ENCODE results near the gene PDK2.
A peak's percentile ranks its signal among the peaks of the same experiment; 100 is the strongest.

The PDK2 gene

GRCh38 chr17:50048988-50049387 lies 46.2 kb upstream of the PDK2 start:
- H3K4me3 ChIP-seq (ENCODE audit: control insufficient read depth, low read depth, low read length): no peak overlapping the region
- TF ChIP-seq, protein P1, sequence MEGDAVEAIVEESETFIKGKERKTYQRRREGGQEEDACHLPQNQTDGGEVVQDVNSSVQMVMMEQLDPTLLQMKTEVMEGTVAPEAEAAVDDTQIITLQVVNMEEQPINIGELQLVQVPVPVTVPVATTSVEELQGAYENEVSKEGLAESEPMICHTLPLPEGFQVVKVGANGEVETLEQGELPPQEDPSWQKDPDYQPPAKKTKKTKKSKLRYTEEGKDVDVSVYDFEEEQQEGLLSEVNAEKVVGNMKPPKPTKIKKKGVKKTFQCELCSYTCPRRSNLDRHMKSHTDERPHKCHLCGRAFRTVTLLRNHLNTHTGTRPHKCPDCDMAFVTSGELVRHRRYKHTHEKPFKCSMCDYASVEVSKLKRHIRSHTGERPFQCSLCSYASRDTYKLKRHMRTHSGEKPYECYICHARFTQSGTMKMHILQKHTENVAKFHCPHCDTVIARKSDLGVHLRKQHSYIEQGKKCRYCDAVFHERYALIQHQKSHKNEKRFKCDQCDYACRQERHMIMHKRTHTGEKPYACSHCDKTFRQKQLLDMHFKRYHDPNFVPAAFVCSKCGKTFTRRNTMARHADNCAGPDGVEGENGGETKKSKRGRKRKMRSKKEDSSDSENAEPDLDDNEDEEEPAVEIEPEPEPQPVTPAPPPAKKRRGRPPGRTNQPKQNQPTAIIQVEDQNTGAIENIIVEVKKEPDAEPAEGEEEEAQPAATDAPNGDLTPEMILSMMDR (conservative IDR thresholded peaks at IDR 0.05; ENCODE audit: control insufficient read depth, insufficient read depth, low read depth, low read length): no peak
- DNase-seq (ENCODE audit: low read depth): no peak

GRCh38 chr17:50049636-50050035 lies 45.5 kb upstream of the PDK2 start:
- DNase-seq (ENCODE audit: low read depth): peak; percentile 33
- no peak overlapping the region for H3K4me3 ChIP-seq (ENCODE audit: control insufficient read depth, low read depth, low read length)
- TF ChIP-seq, protein P1 (conservative IDR thresholded peaks at IDR 0.05; ENCODE audit: control insufficient read depth, insufficient read depth, low read depth, low read length): no peak

DNA sequence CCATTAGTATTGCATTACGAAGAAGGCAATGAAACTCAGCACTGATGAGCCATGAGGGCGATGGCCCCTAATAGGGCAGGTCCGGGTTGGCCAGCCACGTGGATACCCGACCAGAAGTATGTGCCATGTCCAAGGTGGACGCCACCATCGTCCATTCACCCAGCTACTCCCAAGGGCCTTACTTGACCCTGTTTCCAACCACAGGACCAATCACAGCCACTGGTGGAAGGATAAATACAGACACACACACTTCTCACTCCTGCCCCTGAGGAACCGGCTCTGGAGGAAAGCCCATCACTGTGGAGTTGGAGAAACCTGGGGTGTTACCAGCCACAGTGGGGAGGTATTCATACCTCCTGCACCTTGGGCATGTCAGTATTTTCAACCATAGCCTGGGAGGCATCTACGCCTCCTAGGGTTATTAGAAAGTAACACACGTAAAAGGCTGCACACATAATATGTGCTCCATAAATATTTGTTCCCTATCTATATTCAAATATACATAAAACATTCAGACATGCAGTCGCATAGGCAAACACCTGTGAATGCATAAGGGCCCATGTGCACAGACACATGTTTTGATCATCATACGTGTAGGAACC lies 44.6 kb upstream of the PDK2 start:
- H3K4me3 ChIP-seq (ENCODE audit: control insufficient read depth, low read depth, low read length): no peak overlapping the region
- TF ChIP-seq, protein P1 (conservative IDR thresholded peaks at IDR 0.05; ENCODE audit: control insufficient read depth, insufficient read depth, low read depth, low read length): no peak
- no peak for DNase-seq (ENCODE audit: low read depth)

DNA sequence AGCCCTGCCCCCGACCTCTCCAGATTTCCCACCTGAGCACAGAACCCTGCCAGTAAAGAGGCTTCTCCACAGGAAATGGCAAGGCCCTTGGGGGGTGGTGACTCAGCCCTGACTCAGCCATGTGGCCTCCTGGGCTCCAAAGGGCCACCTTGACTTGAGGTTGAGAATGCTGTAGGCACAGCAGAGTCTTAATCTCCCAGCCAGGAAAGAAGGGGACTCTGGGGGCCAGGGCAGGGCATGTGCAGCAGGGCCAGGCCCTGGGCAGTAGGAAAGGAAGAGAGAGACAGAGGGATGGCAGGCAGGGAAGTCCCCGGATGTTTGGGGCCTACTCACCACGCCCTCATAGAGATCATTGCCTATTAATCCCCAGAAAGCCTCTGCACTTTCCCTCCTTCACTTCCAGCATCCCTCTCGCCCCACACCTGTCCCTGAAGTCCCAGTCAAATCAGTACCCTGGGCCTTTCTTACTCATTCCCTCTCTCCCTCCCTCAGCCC lies 44.0 kb upstream of the PDK2 start:
- no peak overlapping the region for H3K4me3 ChIP-seq (ENCODE audit: control insufficient read depth, low read depth, low read length)
- TF ChIP-seq, protein P1 (conservative IDR thresholded peaks at IDR 0.05; ENCODE audit: control insufficient read depth, insufficient read depth, low read depth, low read length): no peak
- DNase-seq (ENCODE audit: low read depth): peak; percentile 86

DNA sequence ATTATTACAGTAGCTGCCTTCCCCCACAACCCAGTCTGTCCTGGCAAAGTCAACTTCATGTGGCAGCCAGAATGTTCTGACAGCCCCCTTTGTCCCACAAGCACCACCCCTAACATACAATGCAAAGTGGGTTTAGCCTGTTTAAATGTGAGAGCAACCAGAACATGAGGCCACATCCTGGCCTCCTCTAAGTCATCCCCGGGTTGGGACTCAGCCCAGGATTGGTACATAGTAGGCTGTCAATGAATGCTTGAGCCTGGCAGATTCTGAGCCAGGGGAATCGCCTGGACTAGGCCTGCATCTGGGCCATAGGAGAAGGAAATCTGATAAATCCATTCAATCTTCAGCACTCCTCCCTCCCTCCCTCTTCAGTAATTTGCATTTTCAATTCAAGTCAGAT lies 43.5 kb upstream of the PDK2 start:
- TF ChIP-seq, protein P1 (conservative IDR thresholded peaks at IDR 0.05; ENCODE audit: control insufficient read depth, insufficient read depth, low read depth, low read length): no peak
- DNase-seq (ENCODE audit: low read depth): peak; percentile 55
- no peak overlapping the region for H3K4me3 ChIP-seq (ENCODE audit: control insufficient read depth, low read depth, low read length)

GRCh38 chr17:50052241-50052796 lies 42.8 kb upstream of the PDK2 start:
- TF ChIP-seq, protein P1 (conservative IDR thresholded peaks at IDR 0.05; ENCODE audit: control insufficient read depth, insufficient read depth, low read depth, low read length): no peak
- no peak for DNase-seq (ENCODE audit: low read depth)
- no peak overlapping the region for H3K4me3 ChIP-seq (ENCODE audit: control insufficient read depth, low read depth, low read length)

All from fibroblast of mammary gland (primary cell).